ENCODE results near the gene COPG1. TPM values are rescaled to one million over a fixed set of nuclear protein-coding genes. Genes with fewer than 3 reads are reported as not detected.

The COPG1 gene
- total RNA-seq, 6 experiments from 2014 or later: 316 to 393 (median 342) TPM

DNA sequence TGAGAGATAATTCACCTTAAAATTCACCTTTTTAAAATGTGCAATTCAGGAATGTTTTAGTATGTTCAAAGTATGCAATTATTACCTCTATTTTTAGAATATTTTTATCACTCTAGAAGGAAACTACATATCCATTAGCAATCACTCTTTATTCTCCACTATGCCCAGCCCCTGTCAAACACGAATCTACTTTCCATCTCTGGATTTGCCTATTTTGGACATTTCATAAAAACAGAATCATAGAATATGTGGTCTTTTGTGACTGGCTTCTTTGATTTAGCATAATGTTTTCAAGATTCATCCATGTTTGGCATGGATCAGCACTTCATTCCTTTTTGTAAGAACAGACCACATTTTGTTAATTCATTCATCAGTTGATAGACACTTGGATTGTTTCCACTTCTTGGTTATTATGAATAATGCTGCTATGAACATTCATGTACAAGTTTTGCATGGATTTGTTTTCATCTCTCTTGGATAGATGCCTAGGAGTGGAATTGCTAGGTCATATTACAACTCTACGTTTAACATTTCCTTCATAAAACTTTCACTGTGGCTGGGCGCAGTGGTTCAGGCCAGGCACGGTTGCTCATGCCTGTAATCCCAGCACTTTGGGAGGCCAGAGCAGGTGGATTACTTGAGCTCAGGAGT, 42.0 kb downstream of the COPG1 start:
- H3K36me3 Mint-ChIP-seq (ENCODE audit: low read depth): peaks cover 27% of the 10 kb centered on the region
- H3K9me3 Mint-ChIP-seq: no peaks in the 10 kb centered on the region
- H3K27ac Mint-ChIP-seq: no peak overlapping the region
- TF ChIP-seq, protein P1, sequence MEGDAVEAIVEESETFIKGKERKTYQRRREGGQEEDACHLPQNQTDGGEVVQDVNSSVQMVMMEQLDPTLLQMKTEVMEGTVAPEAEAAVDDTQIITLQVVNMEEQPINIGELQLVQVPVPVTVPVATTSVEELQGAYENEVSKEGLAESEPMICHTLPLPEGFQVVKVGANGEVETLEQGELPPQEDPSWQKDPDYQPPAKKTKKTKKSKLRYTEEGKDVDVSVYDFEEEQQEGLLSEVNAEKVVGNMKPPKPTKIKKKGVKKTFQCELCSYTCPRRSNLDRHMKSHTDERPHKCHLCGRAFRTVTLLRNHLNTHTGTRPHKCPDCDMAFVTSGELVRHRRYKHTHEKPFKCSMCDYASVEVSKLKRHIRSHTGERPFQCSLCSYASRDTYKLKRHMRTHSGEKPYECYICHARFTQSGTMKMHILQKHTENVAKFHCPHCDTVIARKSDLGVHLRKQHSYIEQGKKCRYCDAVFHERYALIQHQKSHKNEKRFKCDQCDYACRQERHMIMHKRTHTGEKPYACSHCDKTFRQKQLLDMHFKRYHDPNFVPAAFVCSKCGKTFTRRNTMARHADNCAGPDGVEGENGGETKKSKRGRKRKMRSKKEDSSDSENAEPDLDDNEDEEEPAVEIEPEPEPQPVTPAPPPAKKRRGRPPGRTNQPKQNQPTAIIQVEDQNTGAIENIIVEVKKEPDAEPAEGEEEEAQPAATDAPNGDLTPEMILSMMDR (IDR thresholded peaks at IDR 0.05): no peak
- H3K4me3 Mint-ChIP-seq: no peak overlapping the region
- no peak for DNase-seq
- H3K4me1 Mint-ChIP-seq (ENCODE audit: low read depth): peaks cover 10% of the 10 kb centered on the region
- no peaks in the 10 kb centered on the region for H3K27me3 Mint-ChIP-seq (ENCODE audit: insufficient read depth)

DNA sequence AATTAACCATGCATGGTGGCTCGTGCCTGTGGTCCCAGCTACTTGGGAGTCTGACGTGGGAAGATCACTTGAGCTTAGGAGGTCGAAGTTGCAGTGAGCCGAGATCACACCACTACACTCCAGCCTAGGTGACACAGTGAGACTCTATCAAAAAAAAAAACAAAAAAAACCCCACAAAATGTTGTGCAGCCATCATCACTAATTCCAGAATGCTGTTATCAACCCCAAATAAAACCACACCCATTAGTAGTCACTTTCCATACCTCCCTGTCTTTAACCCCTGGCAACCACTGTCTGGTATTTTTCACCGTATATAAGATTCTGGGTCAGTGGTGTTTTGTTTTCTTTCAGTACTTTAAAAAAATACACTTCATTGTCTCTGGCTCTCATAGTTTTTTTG, 45.9 kb downstream of the COPG1 start:
- H3K4me3 Mint-ChIP-seq: no peak overlapping the region
- H3K27ac Mint-ChIP-seq: no peak overlapping the region
- DNase-seq: no peak
- peaks cover 20% of the 10 kb centered on the region for H3K36me3 Mint-ChIP-seq (ENCODE audit: low read depth)
- H3K4me1 Mint-ChIP-seq (ENCODE audit: low read depth): no peaks in the 10 kb centered on the region
- TF ChIP-seq, protein P1 (IDR thresholded peaks at IDR 0.05): no peak
- no peaks in the 10 kb centered on the region for H3K9me3 Mint-ChIP-seq
- H3K27me3 Mint-ChIP-seq (ENCODE audit: insufficient read depth): no peaks in the 10 kb centered on the region

DNA sequence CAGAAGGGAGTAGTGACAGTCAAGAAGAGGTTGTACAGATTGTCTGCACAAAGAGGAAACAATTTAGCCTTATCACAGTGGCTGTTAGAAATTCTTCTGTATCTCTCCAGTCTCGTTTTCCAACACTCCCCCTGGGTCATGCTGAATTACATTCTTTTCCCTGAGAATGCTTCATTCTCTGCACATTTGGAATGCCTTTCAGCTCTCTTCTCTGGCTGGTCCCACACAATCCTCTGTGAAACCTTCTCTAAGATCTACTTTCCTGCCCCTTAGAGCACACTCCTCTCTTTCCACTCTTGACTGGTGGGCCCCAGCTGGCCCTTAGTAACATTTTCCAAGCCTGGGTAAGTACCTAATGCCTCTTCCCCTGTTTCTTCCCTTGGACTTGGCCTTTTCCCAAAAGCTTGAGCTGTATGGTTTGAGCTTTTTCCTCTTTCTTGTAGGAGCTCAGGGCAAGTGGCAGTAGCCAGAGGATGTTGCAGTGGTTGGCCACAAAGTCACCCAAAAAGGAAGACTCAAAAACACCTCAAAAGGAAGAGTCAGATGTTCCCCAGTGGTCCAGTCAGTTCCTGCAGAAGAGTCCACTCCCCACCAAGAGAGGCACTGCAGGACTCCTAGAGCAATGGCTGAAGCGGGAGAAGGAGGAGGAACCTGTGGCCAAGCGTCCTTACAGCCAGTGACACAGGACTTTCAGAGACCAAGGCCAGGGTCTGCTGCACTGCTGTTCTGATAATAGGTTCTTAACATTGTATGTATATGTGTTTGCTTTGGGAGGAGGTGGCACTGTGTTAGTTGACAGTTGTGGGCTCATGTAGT, 54.9 kb downstream of the COPG1 start:
- H3K27ac Mint-ChIP-seq: peak overlapping the region; percentile 51; the same call in 1 of the 2 replicates
- peak overlapping the region; percentile 6; the same call in 1 of the 2 replicates for H3K4me3 Mint-ChIP-seq
- H3K4me1 Mint-ChIP-seq (ENCODE audit: low read depth): peaks cover 33% of the 10 kb centered on the region
- no peaks in the 10 kb centered on the region for H3K27me3 Mint-ChIP-seq (ENCODE audit: insufficient read depth)
- H3K36me3 Mint-ChIP-seq (ENCODE audit: low read depth): peaks cover 14% of the 10 kb centered on the region; the same call in 1 of the 2 replicates
- no peaks in the 10 kb centered on the region for H3K9me3 Mint-ChIP-seq
- TF ChIP-seq, protein P1 (IDR thresholded peaks at IDR 0.05): no peak
- DNase-seq: no peak

DNA sequence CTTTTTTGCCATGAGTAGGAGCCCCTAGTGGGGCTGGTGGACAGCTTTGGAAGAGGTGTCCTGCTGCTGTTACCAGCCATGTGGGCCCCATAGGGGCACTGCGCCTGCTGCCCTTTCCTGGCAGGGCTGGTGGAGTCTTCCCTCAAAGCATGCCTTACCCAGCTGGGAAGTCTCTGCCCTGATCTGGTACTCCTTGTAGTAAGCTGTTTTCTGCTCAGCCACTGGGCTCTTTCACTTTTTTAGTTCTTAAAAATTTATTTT, 55.5 kb downstream of the COPG1 start:
- Mint-ChIP-seq H3K27me3 (ENCODE audit: insufficient read depth) (no peaks in the 10 kb centered on the region), H3K36me3 (ENCODE audit: low read depth) (peaks cover 14% of the 10 kb centered on the region; the same call in 1 of the 2 replicates), H3K4me3 (no peak overlapping the region), H3K27ac (peak overlapping the region; percentile 51; the same call in 1 of the 2 replicates), H3K4me1 (ENCODE audit: low read depth) (peaks cover 33% of the 10 kb centered on the region), H3K9me3 (no peaks in the 10 kb centered on the region)
- no peak for DNase-seq
- TF ChIP-seq, protein P1 (IDR thresholded peaks at IDR 0.05): no peak

DNA sequence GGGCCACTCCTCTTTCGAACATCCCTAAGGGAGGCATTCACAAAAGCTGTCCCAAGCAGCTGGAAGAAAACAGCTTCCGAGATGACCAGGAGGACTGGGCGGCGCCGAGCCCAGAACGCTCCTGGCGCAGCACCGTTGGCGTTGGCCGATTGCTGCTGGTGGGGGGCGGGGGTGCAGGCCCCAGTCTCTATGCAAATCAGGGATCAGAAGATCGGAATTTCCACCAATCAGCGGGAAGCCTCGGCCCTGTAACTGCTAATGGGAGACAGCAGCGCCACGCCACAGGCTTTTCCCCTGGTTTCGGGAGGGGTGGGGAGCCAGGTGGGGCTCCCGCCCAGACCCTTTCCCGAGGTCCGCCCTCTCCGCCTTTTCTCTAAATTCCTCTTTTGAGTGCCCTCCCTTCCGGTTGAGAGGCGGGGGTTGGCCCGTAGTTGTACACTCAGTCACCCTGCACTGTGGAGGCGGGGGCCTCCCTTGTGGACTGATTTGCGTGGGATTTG, 56.2 kb downstream of the COPG1 start:
- TF ChIP-seq, protein P1 (IDR thresholded peaks at IDR 0.05): no peak
- Mint-ChIP-seq H3K27me3 (ENCODE audit: insufficient read depth) (no peaks in the 10 kb centered on the region; the same call in 1 of the 2 replicates), H3K27ac (peak overlapping the region; percentile 84), H3K9me3 (no peaks in the 10 kb centered on the region), H3K4me3 (peak overlapping the region; percentile 82), H3K36me3 (ENCODE audit: low read depth) (peaks cover 14% of the 10 kb centered on the region; the same call in 1 of the 2 replicates), H3K4me1 (ENCODE audit: low read depth) (peaks cover 33% of the 10 kb centered on the region)
- peak; percentile 77 for DNase-seq
